Neural cell (in vitro differentiated cells): ENCODE data around the gene LDAH. TPM values are rescaled to one million over a fixed set of nuclear protein-coding genes. Genes with fewer than 3 reads are reported as not detected.

ENCODE experiments used
- H2AFZ ChIP-seq: fragments of 200-600, 300-800 bp; sonication (generic), shearing (Covaris generic); 2 replicates; pipeline ENCODE4 v1.6.0; 2014; ENCODE audit warnings: low read depth, mild to moderate bottlenecking, antibody characterized with exemption, low read length, moderate library complexity
- H3F3A ChIP-seq: fragments of 200-600 bp; shearing (Covaris generic); 2 replicates; pipeline ENCODE4 v1.6.1; 2016; ENCODE audit warnings: mild to moderate bottlenecking, moderate library complexity, mixed read lengths, antibody characterized with exemption, low read length; ENCODE audit not compliant: insufficient read depth, poor library complexity, severe bottlenecking
- H3K27ac ChIP-seq: fragments of 200-600, 300-800 bp; sonication (generic), shearing (Covaris generic); 2 replicates; pipeline ENCODE4 v1.5.1; 2014; ENCODE audit warnings: mild to moderate bottlenecking, low read length, moderate library complexity
- H3K27me3 ChIP-seq: fragments of 300-800, 200-600 bp; sonication (generic), shearing (Covaris generic); 2 replicates; pipeline ENCODE4 v1.6.0; 2014; ENCODE audit warnings: mild to moderate bottlenecking, low read depth, low read length, moderate library complexity; ENCODE audit not compliant: insufficient read depth
- H3K36me3 ChIP-seq: fragments of 300-800, 200-600 bp; sonication (generic), shearing (Covaris generic); 2 replicates; pipeline ENCODE4 v1.5.1; 2014; ENCODE audit warnings: mild to moderate bottlenecking, antibody characterized with exemption, low read length, moderate library complexity; ENCODE audit not compliant: insufficient read depth
- H3K4me2 ChIP-seq: fragments of 300-800, 200-600 bp; sonication (generic), shearing (Covaris generic); 2 replicates; pipeline ENCODE4 v1.6.0; 2014; ENCODE audit warnings: mild to moderate bottlenecking, low read length
- H3K4me3 ChIP-seq: fragments of 300-800, 200-600 bp; sonication (generic), shearing (Covaris generic); 2 replicates; pipeline ENCODE4 v1.5.1; 2014; ENCODE audit warnings: mild to moderate bottlenecking, low read length, moderate library complexity
- H3K79me2 ChIP-seq: fragments of 200-600 bp; shearing (Covaris generic); replicated peaks from 2 replicates; pipeline ENCODE4 v1.6.0; 2014; ENCODE audit warnings: mild to moderate bottlenecking, low read length, moderate library complexity; ENCODE audit not compliant: insufficient read depth
- H3K9ac ChIP-seq: fragments of 300-800, 200-600 bp; sonication (generic), shearing (Covaris generic); 2 replicates; pipeline ENCODE4 v1.6.1; 2016; ENCODE audit warnings: mild to moderate bottlenecking, low read length, mixed read lengths
- H3K9me2 ChIP-seq: fragments of 200-600 bp; shearing (Covaris generic); 2 replicates; pipeline ENCODE4 v1.6.1; 2016; ENCODE audit warnings: mild to moderate bottlenecking, low read length, mixed read lengths; ENCODE audit not compliant: insufficient read depth
- H3K9me3 ChIP-seq: fragments of 200-600, 300-800 bp; sonication (generic), shearing (Covaris generic); 2 replicates; pipeline ENCODE4 v1.6.1; 2016; ENCODE audit warnings: mild to moderate bottlenecking, mixed run types, low read length, moderate library complexity, mixed read lengths
- H4K20me1 ChIP-seq: fragments of 200-600 bp; shearing (Covaris generic); 2 replicates; pipeline ENCODE4 v1.6.1; 2016; ENCODE audit warnings: mild to moderate bottlenecking, mixed run types; ENCODE audit not compliant: insufficient read depth
- EP300 ChIP-seq: fragments of 450-650 bp; conservative IDR thresholded peaks from 2 replicates; pipeline ENCODE4 v1.6.1; 2014; ENCODE audit warnings: antibody characterized with exemption, mild to moderate bottlenecking, moderate library complexity; ENCODE audit not compliant: poor library complexity, severe bottlenecking
- EZH2 ChIP-seq: fragments of 200-600, 300-800 bp; shearing (Covaris generic), sonication (generic); IDR thresholded peaks from 2 replicates; pipeline ENCODE4 v1.6.1; 2014; ENCODE audit warnings: antibody characterized with exemption, low read length, borderline replicate concordance, mild to moderate bottlenecking; ENCODE audit not compliant: insufficient read depth, poor library complexity, severe bottlenecking
- MXI1 ChIP-seq: fragments of 450-650 bp; conservative IDR thresholded peaks from 2 replicates; pipeline ENCODE4 v1.6.1; 2014; ENCODE audit warnings: antibody characterized with exemption, mild to moderate bottlenecking; ENCODE audit not compliant: poor library complexity, severe bottlenecking
- POLR2AphosphoS5 ChIP-seq: IDR thresholded peaks from 2 replicates; pipeline ENCODE4 v1.6.1; 2012
- RAD21 ChIP-seq: fragments of 450-650 bp; conservative IDR thresholded peaks from 2 replicates; pipeline ENCODE4 v1.6.1; 2014; ENCODE audit warnings: antibody characterized with exemption, mild to moderate bottlenecking, moderate library complexity
- SMC3 ChIP-seq: fragments of 450-650 bp; conservative IDR thresholded peaks from 2 replicates; pipeline ENCODE4 v1.6.1; 2014; ENCODE audit warnings: antibody characterized with exemption, mild to moderate bottlenecking, moderate library complexity; ENCODE audit not compliant: poor library complexity
- TAF1 ChIP-seq: IDR thresholded peaks from 2 replicates; pipeline ENCODE4 v1.6.1; 2012; ENCODE audit warnings: low read depth
- polyA plus RNA-seq: library from polyadenylated mRNA; depleted of rRNA; stranded (reverse); fragments of >200 nt; gene quantifications from 2 replicates; pipeline ENCODE4 v1.2.3, GENCODE V29; 2014
- TF ChIP-seq, protein P1 (sequence below): IDR thresholded peaks from 2 replicates; pipeline ENCODE4 v1.6.1; 2012; ENCODE audit warnings: borderline replicate concordance
- TF ChIP-seq, protein P2 (sequence below): fragments of 450-650 bp; IDR thresholded peaks from 2 replicates; pipeline ENCODE4 v1.5.1; 2014; ENCODE audit warnings: antibody characterized with exemption, mild to moderate bottlenecking, moderate library complexity; ENCODE audit not compliant: poor library complexity, severe bottlenecking

LDAH gene
- polyA plus RNA-seq, 1 donor from 2014 or later: 44.1 TPM

DNA sequence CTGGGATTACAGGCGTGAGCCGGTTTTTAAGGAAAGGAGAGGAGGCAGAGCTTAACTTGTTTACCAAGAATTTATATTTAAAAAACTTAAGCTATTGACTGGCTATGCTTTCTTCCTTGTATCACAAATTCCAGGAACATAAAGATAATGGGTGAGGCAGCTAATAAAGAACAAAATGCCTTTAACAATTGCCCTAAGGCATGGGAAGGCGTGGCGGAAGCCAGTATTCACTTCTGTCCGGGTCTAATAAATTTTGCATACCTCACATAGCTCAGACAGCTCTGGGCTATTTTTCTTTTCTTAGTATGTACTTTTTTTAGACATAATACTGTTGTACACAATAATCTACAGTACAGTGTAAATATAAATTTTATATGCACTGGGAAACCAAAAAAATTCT is 1.0 kb upstream of the LDAH start:
- H3K79me2 ChIP-seq: no peaks in the 10 kb centered on the region
- H3K9me2 ChIP-seq: no peaks in the 10 kb centered on the region
- H3K4me3 ChIP-seq: no peak overlapping the region
- TF ChIP-seq SMC3 (no peak), RAD21 (no peak), POLR2AphosphoS5 (no peak), EZH2 (no peak), EP300 (no peak), MXI1 (no peak)
- TF ChIP-seq, protein P1, sequence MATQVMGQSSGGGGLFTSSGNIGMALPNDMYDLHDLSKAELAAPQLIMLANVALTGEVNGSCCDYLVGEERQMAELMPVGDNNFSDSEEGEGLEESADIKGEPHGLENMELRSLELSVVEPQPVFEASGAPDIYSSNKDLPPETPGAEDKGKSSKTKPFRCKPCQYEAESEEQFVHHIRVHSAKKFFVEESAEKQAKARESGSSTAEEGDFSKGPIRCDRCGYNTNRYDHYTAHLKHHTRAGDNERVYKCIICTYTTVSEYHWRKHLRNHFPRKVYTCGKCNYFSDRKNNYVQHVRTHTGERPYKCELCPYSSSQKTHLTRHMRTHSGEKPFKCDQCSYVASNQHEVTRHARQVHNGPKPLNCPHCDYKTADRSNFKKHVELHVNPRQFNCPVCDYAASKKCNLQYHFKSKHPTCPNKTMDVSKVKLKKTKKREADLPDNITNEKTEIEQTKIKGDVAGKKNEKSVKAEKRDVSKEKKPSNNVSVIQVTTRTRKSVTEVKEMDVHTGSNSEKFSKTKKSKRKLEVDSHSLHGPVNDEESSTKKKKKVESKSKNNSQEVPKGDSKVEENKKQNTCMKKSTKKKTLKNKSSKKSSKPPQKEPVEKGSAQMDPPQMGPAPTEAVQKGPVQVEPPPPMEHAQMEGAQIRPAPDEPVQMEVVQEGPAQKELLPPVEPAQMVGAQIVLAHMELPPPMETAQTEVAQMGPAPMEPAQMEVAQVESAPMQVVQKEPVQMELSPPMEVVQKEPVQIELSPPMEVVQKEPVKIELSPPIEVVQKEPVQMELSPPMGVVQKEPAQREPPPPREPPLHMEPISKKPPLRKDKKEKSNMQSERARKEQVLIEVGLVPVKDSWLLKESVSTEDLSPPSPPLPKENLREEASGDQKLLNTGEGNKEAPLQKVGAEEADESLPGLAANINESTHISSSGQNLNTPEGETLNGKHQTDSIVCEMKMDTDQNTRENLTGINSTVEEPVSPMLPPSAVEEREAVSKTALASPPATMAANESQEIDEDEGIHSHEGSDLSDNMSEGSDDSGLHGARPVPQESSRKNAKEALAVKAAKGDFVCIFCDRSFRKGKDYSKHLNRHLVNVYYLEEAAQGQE: no peak
- TF ChIP-seq, protein P2, sequence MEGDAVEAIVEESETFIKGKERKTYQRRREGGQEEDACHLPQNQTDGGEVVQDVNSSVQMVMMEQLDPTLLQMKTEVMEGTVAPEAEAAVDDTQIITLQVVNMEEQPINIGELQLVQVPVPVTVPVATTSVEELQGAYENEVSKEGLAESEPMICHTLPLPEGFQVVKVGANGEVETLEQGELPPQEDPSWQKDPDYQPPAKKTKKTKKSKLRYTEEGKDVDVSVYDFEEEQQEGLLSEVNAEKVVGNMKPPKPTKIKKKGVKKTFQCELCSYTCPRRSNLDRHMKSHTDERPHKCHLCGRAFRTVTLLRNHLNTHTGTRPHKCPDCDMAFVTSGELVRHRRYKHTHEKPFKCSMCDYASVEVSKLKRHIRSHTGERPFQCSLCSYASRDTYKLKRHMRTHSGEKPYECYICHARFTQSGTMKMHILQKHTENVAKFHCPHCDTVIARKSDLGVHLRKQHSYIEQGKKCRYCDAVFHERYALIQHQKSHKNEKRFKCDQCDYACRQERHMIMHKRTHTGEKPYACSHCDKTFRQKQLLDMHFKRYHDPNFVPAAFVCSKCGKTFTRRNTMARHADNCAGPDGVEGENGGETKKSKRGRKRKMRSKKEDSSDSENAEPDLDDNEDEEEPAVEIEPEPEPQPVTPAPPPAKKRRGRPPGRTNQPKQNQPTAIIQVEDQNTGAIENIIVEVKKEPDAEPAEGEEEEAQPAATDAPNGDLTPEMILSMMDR: no peak
- no peaks in the 10 kb centered on the region for H3F3A ChIP-seq
- no peak overlapping the region for H3K27ac ChIP-seq
- H3K36me3 ChIP-seq: no peaks in the 10 kb centered on the region
- H2AFZ ChIP-seq: no peak overlapping the region
- H3K27me3 ChIP-seq: no peaks in the 10 kb centered on the region
- no peak overlapping the region for H3K4me2 ChIP-seq
- no peak overlapping the region for H3K9ac ChIP-seq
- H3K9me3 ChIP-seq: no peaks in the 10 kb centered on the region
- no peaks in the 10 kb centered on the region for H4K20me1 ChIP-seq

DNA sequence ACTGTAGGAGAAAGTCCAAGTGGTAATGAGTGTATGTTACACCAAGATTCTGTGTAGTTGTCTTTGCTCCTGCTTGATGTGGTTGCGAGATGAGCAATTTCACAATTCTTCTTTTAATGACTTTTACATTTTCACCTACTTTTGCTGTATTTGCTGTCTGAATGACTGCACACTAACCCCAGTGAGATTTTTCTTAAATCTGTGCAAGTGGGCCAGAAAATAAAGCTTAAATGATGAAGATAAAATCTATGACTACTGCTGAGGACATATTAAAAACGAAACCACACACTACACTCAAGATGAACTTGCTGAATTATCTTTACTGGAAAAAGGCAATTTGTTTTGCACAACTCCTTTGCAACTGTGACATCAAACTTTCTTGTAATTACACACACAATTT is 4.1 kb downstream of the LDAH start:
- H3K9ac ChIP-seq: no peak overlapping the region
- no peaks in the 10 kb centered on the region for H4K20me1 ChIP-seq
- H3K9me2 ChIP-seq: no peaks in the 10 kb centered on the region
- H3K27me3 ChIP-seq: no peaks in the 10 kb centered on the region
- no peak overlapping the region for H2AFZ ChIP-seq
- no peak overlapping the region for H3K4me3 ChIP-seq
- H3K79me2 ChIP-seq: peaks cover 38% of the 10 kb centered on the region
- TF ChIP-seq, protein P2: no peak
- TF ChIP-seq MXI1 (no peak), EP300 (no peak), POLR2AphosphoS5 (no peak), EZH2 (no peak), TAF1 (no peak), RAD21 (no peak), SMC3 (no peak)
- TF ChIP-seq, protein P1: no peak
- no peak overlapping the region for H3K27ac ChIP-seq
- H3K4me2 ChIP-seq: no peak overlapping the region
- H3K9me3 ChIP-seq: no peaks in the 10 kb centered on the region
- H3F3A ChIP-seq: no peaks in the 10 kb centered on the region
- no peaks in the 10 kb centered on the region for H3K36me3 ChIP-seq
